GM23338 (cell line): Measurements from ENCODE around the gene HCST. TPM values are rescaled to one million over a fixed set of nuclear protein-coding genes. Genes with fewer than 3 reads are reported as not detected.
"Not testable (repeated sequence)": the region's sequence is repeated elsewhere in the genome, so short reads cannot be mapped to it uniquely, and the experiment has no call there.

Source experiments
- ATAC-seq: fragments of 200-7000 bp; cut with Tn5 transposase; 3 replicates; pipeline ENCODE4 v1.9.1; 2020
- DNase-seq: peaks from one replicate; pipeline ENCODE4 v3.0.0-alpha.2; 2015; ENCODE audit warnings: low spot score
- H2AFZ ChIP-seq: fragments of 200-600 bp; sonication (generic); 2 replicates; pipeline ENCODE4 v1.8.0; 2016; ENCODE audit warnings: antibody characterized with exemption, mild to moderate bottlenecking, moderate library complexity
- H3F3A ChIP-seq: fragments of 200-600 bp; sonication (generic); replicated peaks from 2 replicates; pipeline ENCODE4 v1.8.0; 2017; ENCODE audit warnings: antibody characterized with exemption, mixed run types, low read depth
- H3K27ac ChIP-seq: fragments of 200-600 bp; sonication (generic); 2 replicates; pipeline ENCODE4 v1.6.1; 2016; ENCODE audit warnings: low read depth
- H3K27me3 ChIP-seq: fragments of 200-600 bp; sonication (generic); 2 replicates; pipeline ENCODE4 v1.8.0; 2016; ENCODE audit warnings: mild to moderate bottlenecking, mixed run types, moderate library complexity; ENCODE audit not compliant: insufficient read depth
- H3K36me3 ChIP-seq: fragments of 200-600 bp; sonication (generic); 2 replicates; pipeline ENCODE4 v1.8.0; 2016; ENCODE audit warnings: mild to moderate bottlenecking; ENCODE audit not compliant: insufficient read depth
- H3K4me1 ChIP-seq: fragments of 200-600 bp; sonication (generic); 2 replicates; pipeline ENCODE4 v1.8.0; 2016; ENCODE audit warnings: mild to moderate bottlenecking, moderate library complexity; ENCODE audit not compliant: insufficient read depth
- H3K4me2 ChIP-seq: fragments of 200-600 bp; sonication (generic); 2 replicates; pipeline ENCODE4 v1.7.1; 2017; ENCODE audit warnings: mixed run types
- H3K4me3 ChIP-seq: fragments of 200-600 bp; sonication (generic); 2 replicates; pipeline ENCODE4 v1.6.1; 2016; ENCODE audit warnings: mixed run types
- H3K79me2 ChIP-seq: fragments of 200-600 bp; sonication (generic); replicated peaks from 2 replicates; pipeline ENCODE4 v1.8.0; 2017; ENCODE audit warnings: mild to moderate bottlenecking; ENCODE audit not compliant: insufficient read depth
- H3K9me2 ChIP-seq: fragments of 200-600 bp; sonication (generic); 2 replicates; pipeline ENCODE4 v1.8.0; 2017; ENCODE audit not compliant: insufficient read depth
- H4K20me1 ChIP-seq: fragments of 200-600 bp; sonication (generic); replicated peaks from 2 replicates; pipeline ENCODE4 v1.8.0; 2017; ENCODE audit warnings: mild to moderate bottlenecking; ENCODE audit not compliant: insufficient read depth
- H3K27ac Mint-ChIP-seq: 2 replicates; pipeline ENCODE4 v1.8.0; 2020; ENCODE audit warnings: inconsistent platforms, mild to moderate bottlenecking, moderate library complexity, mixed read lengths
- H3K27me3 Mint-ChIP-seq: 3 replicates; pipeline ENCODE4 v1.8.0; 2022; ENCODE audit warnings: low read depth, mild to moderate bottlenecking, moderate library complexity, mixed read lengths, inconsistent platforms; ENCODE audit not compliant: insufficient read depth, poor library complexity
- H3K36me3 Mint-ChIP-seq: 3 replicates; pipeline ENCODE4 v1.8.0; 2021; ENCODE audit warnings: low read depth, mild to moderate bottlenecking, inconsistent platforms, moderate library complexity, mixed read lengths
- H3K4me1 Mint-ChIP-seq: 3 replicates; pipeline ENCODE4 v1.8.0; 2020; ENCODE audit warnings: mild to moderate bottlenecking, inconsistent platforms, mixed read lengths
- H3K4me3 Mint-ChIP-seq: 3 replicates; pipeline ENCODE4 v1.8.0; 2021; ENCODE audit warnings: moderate library complexity, mild to moderate bottlenecking, inconsistent platforms, mixed read lengths
- H3K9me3 Mint-ChIP-seq: 3 replicates; pipeline ENCODE4 v1.8.0; 2020; ENCODE audit warnings: moderate library complexity, mild to moderate bottlenecking, inconsistent platforms, mixed read lengths
- EZH2phosphoT487 ChIP-seq: fragments of 200-600 bp; sonication (generic); IDR thresholded peaks from one replicate; pipeline ENCODE4 v1.8.1; 2018; ENCODE audit warnings: antibody characterized with exemption; ENCODE audit not compliant: unreplicated experiment
- POLR2AphosphoS5 ChIP-seq: IDR thresholded peaks from 2 replicates; pipeline ENCODE4 v1.6.1; 2016; ENCODE audit warnings: antibody characterized with exemption, low read depth
- polyA plus RNA-seq: library from polyadenylated mRNA; unstranded; fragments of >200 nt; fragmentation: Nextera tagmentation; extraction: Ambion mirVana; gene quantifications from 2 replicates; pipeline ENCODE4 v1.2.1, GENCODE V29; 2016
- total RNA-seq: library from RNA; depleted of rRNA; stranded (reverse); fragments of >200 nt; shearing (Covaris generic); gene quantifications from 2 replicates; pipeline ENCODE4 v1.2.3, GENCODE V29; 2014
- TF ChIP-seq, protein P1 (sequence below), 2 experiments: fragments of 200-600 bp in 1 of 2; sonication (generic) in 1 of 2; conservative IDR thresholded peaks; 2 replicates each; pipeline versions ENCODE4 v1.5.1 to v1.6.1; 2016 to 2017; ENCODE audit warnings: antibody characterized with exemption in 2 of 2, low read depth in 2 of 2, mild to moderate bottlenecking in 2 of 2, moderate library complexity in 1 of 2

HCST gene
- total and polyA plus RNA-seq, 2 experiments from 2014 or later = 2.1 TPM; not detected in 1

DNA sequence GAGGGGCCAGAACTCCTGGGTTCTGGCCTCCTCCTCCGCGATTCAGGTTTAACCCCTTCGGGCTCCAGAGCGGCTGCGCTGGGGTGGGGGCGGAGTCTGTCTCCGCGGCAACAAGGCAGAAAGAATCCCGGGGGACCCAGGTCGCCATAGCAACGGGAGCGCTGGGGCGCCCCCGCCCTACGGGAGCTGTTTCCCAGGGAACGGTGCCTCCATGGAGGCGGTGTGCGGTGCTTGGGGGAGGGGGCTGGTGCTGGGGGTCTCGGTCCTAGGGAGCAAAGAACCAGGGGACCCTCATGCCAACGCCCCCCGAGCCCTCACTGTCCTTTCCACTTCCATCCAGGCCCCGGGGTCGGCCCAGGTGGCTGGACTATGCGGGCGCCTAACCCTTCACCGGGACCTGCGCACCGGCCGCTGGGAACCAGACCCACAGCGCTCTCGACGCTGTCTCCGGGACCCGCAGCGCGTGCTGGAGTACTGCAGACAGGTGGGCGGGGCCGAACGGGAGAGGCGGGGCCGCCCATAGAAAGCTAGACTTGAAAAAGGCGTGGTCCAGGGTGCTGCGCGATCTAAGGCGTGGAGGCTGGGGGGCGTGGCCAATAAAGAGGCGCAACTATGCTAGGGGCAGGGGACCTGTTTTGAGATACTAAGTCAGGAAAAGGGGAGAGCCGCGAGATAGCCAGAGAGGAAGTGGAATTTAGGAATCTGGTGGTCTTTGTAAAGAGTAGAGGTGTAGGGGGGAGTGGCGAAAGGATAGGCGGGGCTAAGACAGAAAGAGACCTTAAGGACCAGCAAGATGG, 32.8 kb upstream of the HCST start:
- Histone ChIP-seq H3K79me2 (no peaks in the 10 kb centered on the region), H4K20me1 (no peaks in the 10 kb centered on the region), H3K27ac (no peak overlapping the region), H3K9me2 (no peaks in the 10 kb centered on the region), H3F3A (peaks cover 15% of the 10 kb centered on the region; the same call in 1 of the 2 replicates), H3K4me1 (peaks cover 12% of the 10 kb centered on the region), H3K36me3 (no peaks in the 10 kb centered on the region), H2AFZ (no peak overlapping the region; the same call in 1 of the 2 replicates), H3K27me3 (peaks cover 16% of the 10 kb centered on the region), H3K4me2 (peak overlapping the region; percentile 98), H3K4me3 (peak overlapping the region; percentile 84)
- Mint-ChIP-seq H3K27me3 (peaks cover 31% of the 10 kb centered on the region), H3K9me3 (no peaks in the 10 kb centered on the region; the same call in 1 of the 3 replicates), H3K4me3 (peak overlapping the region; percentile 86), H3K36me3 (no peaks in the 10 kb centered on the region; the same call in 2 of the 3 replicates), H3K4me1 (peaks cover 25% of the 10 kb centered on the region), H3K27ac (peak overlapping the region; percentile 94)
- TF ChIP-seq POLR2AphosphoS5 (peak; percentile 42; the same call in 1 of the 2 replicates), EZH2phosphoT487 (no peak)
- DNase-seq (peak; percentile 99), ATAC-seq (peak; percentile 73)

DNA sequence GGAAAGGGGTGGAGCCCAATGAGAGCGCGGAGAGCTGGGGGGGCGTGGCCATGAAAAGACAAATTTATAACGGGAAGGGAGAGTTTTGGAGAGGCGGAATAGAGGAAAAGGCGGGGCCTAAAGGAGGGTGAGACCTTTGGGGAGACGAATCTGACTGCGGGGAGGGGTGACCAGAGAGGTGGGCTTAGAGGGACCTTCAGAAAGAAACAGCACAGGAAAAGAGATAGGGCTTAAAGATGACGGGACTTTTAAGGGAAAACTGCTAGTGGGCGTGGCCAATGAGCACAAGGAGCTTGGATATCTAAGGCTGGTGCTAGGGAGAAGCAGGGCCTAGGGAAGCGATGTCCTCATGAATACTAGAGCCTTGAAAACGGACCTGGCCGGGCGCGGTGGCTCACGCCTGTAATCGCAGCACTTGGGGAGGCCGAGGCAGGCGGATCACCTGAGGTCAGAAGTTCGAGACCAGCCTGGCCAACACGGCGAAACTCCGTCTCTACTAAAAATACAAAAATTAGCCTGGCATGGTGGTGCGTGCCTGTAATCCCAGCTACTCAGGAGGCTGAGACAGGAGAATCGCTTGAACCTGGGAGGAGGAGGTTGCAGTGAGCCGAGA, 32.1 kb upstream of the HCST start:
- H4K20me1 ChIP-seq, H3K79me2 ChIP-seq, H3K36me3 ChIP-seq, H2AFZ ChIP-seq, H3K36me3 Mint-ChIP-seq, H3K9me3 Mint-ChIP-seq, H3K9me2 ChIP-seq: not testable (repeated sequence)
- ATAC-seq (peak; percentile 34), DNase-seq (peak; percentile 98)
- Histone ChIP-seq H3K4me1 (peaks cover 12% of the 10 kb centered on the region), H3K4me3 (peak overlapping the region; percentile 84), H3K27me3 (peaks cover 16% of the 10 kb centered on the region), H3K27ac (peak overlapping the region; percentile 10; the same call in 1 of the 2 replicates), H3F3A (peaks cover 15% of the 10 kb centered on the region; the same call in 1 of the 2 replicates), H3K4me2 (peak overlapping the region; percentile 98)
- Mint-ChIP-seq H3K4me3 (peak overlapping the region; percentile 86), H3K27ac (peak overlapping the region; percentile 94), H3K27me3 (peaks cover 29% of the 10 kb centered on the region), H3K4me1 (peaks cover 23% of the 10 kb centered on the region)

DNA sequence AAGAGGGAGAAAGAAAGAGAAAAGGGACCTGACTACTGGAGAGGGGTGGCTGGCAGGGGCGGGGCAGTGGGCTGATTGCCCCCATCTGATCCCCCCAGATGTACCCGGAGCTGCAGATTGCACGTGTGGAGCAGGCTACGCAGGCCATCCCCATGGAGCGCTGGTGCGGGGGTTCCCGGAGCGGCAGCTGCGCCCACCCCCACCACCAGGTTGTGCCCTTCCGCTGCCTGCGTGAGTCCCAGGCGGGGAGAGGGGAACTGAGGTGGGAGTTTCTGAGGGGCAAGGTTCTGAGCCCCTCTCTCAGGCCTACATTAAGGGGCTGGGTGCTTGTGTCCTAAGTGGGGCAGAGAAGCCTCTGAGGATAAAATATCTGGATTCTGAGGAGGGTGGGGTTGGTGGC, 31.5 kb upstream of the HCST start:
- Mint-ChIP-seq H3K27me3 (peaks cover 29% of the 10 kb centered on the region), H3K4me1 (peaks cover 23% of the 10 kb centered on the region), H3K36me3 (no peaks in the 10 kb centered on the region; the same call in 2 of the 3 replicates), H3K9me3 (no peaks in the 10 kb centered on the region; the same call in 2 of the 3 replicates), H3K4me3 (peak overlapping the region; percentile 86), H3K27ac (peak overlapping the region; percentile 94; the same call in 1 of the 2 replicates)
- H3K36me3 ChIP-seq = no peaks in the 10 kb centered on the region
- H3K4me3 ChIP-seq = peak overlapping the region; percentile 84
- H3K4me2 ChIP-seq = peak overlapping the region; percentile 51
- no peaks in the 10 kb centered on the region for H3K9me2 ChIP-seq
- H2AFZ ChIP-seq = no peak overlapping the region
- DNase-seq (peak; percentile 67), ATAC-seq (peak; percentile 27)
- H4K20me1 ChIP-seq = no peaks in the 10 kb centered on the region
- TF ChIP-seq POLR2AphosphoS5 = no peak
- TF ChIP-seq, protein P1, sequence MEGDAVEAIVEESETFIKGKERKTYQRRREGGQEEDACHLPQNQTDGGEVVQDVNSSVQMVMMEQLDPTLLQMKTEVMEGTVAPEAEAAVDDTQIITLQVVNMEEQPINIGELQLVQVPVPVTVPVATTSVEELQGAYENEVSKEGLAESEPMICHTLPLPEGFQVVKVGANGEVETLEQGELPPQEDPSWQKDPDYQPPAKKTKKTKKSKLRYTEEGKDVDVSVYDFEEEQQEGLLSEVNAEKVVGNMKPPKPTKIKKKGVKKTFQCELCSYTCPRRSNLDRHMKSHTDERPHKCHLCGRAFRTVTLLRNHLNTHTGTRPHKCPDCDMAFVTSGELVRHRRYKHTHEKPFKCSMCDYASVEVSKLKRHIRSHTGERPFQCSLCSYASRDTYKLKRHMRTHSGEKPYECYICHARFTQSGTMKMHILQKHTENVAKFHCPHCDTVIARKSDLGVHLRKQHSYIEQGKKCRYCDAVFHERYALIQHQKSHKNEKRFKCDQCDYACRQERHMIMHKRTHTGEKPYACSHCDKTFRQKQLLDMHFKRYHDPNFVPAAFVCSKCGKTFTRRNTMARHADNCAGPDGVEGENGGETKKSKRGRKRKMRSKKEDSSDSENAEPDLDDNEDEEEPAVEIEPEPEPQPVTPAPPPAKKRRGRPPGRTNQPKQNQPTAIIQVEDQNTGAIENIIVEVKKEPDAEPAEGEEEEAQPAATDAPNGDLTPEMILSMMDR (conservative IDR thresholded peaks at IDR 0.05; ENCODE audit: low read depth in 2 of 2) = peak; percentile 49 to 61
- H3K27ac ChIP-seq = peak overlapping the region; percentile 10; the same call in 1 of the 2 replicates
- peaks cover 12% of the 10 kb centered on the region for H3K4me1 ChIP-seq
- no peaks in the 10 kb centered on the region for H3K79me2 ChIP-seq
- peaks cover 16% of the 10 kb centered on the region for H3K27me3 ChIP-seq
- peaks cover 15% of the 10 kb centered on the region; the same call in 1 of the 2 replicates for H3F3A ChIP-seq
